Ishikawa (cell line): ENCODE data around the gene PSMB1.

Experiments used
- CEBPB ChIP-seq: IDR thresholded peaks from 2 replicates; pipeline ENCODE4 v1.6.1; 2012
- CREB1 ChIP-seq: IDR thresholded peaks from 2 replicates; pipeline ENCODE4 v1.6.1; 2012; ENCODE audit warnings: low read depth
- EGR1 ChIP-seq: IDR thresholded peaks from 2 replicates; pipeline ENCODE4 v1.6.1; 2012
- EP300 ChIP-seq: IDR thresholded peaks from 2 replicates; pipeline ENCODE4 v1.6.1; 2012; ENCODE audit warnings: borderline replicate concordance
- FOXM1 ChIP-seq: IDR thresholded peaks from 2 replicates; pipeline ENCODE4 v1.6.1; 2012; ENCODE audit warnings: low read depth, borderline replicate concordance
- MAX ChIP-seq: IDR thresholded peaks from 2 replicates; pipeline ENCODE4 v1.6.1; 2012
- NFIC ChIP-seq: IDR thresholded peaks from 2 replicates; pipeline ENCODE4 v1.6.1; 2012
- RAD21 ChIP-seq: IDR thresholded peaks from 2 replicates; pipeline ENCODE4 v1.6.1; 2012; ENCODE audit warnings: low read depth
- TAF1 ChIP-seq: IDR thresholded peaks from 2 replicates; pipeline ENCODE4 v1.6.1; 2012; ENCODE audit warnings: low read depth, mild to moderate bottlenecking
- TCF12 ChIP-seq: IDR thresholded peaks from 2 replicates; pipeline ENCODE4 v1.6.1; 2012; ENCODE audit warnings: low read depth
- TEAD4 ChIP-seq: IDR thresholded peaks from 2 replicates; pipeline ENCODE4 v1.6.1; 2012
- YY1 ChIP-seq: IDR thresholded peaks from 2 replicates; pipeline ENCODE4 v1.6.1; 2012; ENCODE audit warnings: low read depth
- ZBTB7A ChIP-seq: IDR thresholded peaks from 2 replicates; pipeline ENCODE4 v1.6.1; 2012; ENCODE audit warnings: low read depth
- TF ChIP-seq, protein P1 (sequence below): IDR thresholded peaks from 2 replicates; pipeline ENCODE4 v1.6.1; 2012
- TF ChIP-seq, protein P2 (sequence below): IDR thresholded peaks from 2 replicates; pipeline ENCODE4 v1.6.1; 2012; ENCODE audit warnings: low read depth, mild to moderate bottlenecking

The PSMB1 gene

GRCh38 chr6:170554796-170555137, 1.7 kb upstream of the PSMB1 start:
- TF ChIP-seq, protein P1, sequence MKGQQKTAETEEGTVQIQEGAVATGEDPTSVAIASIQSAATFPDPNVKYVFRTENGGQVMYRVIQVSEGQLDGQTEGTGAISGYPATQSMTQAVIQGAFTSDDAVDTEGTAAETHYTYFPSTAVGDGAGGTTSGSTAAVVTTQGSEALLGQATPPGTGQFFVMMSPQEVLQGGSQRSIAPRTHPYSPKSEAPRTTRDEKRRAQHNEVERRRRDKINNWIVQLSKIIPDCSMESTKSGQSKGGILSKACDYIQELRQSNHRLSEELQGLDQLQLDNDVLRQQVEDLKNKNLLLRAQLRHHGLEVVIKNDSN: no peak
- TF ChIP-seq CREB1 (no peak), ZBTB7A (no peak), RAD21 (no peak), NFIC (no peak), TCF12 (no peak), TAF1 (no peak), EGR1 (no peak), TEAD4 (no peak), CEBPB (no peak)
- TF ChIP-seq, protein P2, sequence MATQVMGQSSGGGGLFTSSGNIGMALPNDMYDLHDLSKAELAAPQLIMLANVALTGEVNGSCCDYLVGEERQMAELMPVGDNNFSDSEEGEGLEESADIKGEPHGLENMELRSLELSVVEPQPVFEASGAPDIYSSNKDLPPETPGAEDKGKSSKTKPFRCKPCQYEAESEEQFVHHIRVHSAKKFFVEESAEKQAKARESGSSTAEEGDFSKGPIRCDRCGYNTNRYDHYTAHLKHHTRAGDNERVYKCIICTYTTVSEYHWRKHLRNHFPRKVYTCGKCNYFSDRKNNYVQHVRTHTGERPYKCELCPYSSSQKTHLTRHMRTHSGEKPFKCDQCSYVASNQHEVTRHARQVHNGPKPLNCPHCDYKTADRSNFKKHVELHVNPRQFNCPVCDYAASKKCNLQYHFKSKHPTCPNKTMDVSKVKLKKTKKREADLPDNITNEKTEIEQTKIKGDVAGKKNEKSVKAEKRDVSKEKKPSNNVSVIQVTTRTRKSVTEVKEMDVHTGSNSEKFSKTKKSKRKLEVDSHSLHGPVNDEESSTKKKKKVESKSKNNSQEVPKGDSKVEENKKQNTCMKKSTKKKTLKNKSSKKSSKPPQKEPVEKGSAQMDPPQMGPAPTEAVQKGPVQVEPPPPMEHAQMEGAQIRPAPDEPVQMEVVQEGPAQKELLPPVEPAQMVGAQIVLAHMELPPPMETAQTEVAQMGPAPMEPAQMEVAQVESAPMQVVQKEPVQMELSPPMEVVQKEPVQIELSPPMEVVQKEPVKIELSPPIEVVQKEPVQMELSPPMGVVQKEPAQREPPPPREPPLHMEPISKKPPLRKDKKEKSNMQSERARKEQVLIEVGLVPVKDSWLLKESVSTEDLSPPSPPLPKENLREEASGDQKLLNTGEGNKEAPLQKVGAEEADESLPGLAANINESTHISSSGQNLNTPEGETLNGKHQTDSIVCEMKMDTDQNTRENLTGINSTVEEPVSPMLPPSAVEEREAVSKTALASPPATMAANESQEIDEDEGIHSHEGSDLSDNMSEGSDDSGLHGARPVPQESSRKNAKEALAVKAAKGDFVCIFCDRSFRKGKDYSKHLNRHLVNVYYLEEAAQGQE: no peak

- peak; percentile 79 for TF ChIP-seq TAF1
- TF ChIP-seq EGR1: no peak
- peak; percentile 97 for TF ChIP-seq CREB1
- TF ChIP-seq, protein P1: 0 out of 2 replicates have a peak, but pooled peaks have one; percentile 23
- TF ChIP-seq MAX: peak; percentile 79
- TF ChIP-seq RAD21: no peak
- TF ChIP-seq EP300: 0 out of 2 replicates have a peak, but pooled peaks have one; percentile 23
- TF ChIP-seq YY1: peak; percentile 82
- peak; percentile 70 for TF ChIP-seq TCF12
- TF ChIP-seq CEBPB: no peak
- peak; percentile 7; the same call in 1 of the 2 replicates for TF ChIP-seq NFIC
- TF ChIP-seq ZBTB7A: no peak
- TF ChIP-seq, protein P2: no peak
- TF ChIP-seq TEAD4: no peak
Measured at GRCh38 chr6:170554013-170554795, 1.1 kb upstream of the PSMB1 start, which contains the start of gene TBP. Gene TBP, plus strand, starts transcription at chr6:170554369. Its CDS starts 2,661 bp downstream, at chr6:170557030.

DNA sequence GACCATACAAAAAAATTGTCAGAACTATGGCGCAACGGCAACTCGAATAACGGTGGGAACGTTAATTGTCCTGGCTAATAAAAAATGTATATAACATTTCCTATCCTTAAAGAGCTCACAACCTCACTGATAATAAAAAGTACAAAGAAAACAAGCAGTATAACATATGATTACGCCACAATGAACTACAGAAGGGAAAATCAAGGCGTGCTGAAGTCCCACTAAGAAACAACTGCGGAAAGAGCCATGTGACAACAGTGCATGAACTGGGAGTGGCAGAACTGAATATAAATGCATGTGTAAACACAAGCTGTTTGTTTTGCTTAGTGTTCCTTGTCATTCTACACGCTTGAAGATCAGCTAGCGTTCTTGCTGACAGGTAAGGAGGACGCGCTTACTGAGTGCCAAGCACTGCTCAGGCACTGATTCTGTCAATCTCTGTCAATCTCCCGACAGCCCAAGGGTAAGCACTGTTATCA, 466 bp upstream of the PSMB1 start:
- TF ChIP-seq, protein P1: no peak; the same call in 1 of the 2 replicates
- TF ChIP-seq FOXM1 (no peak), CREB1 (no peak), NFIC (no peak), TEAD4 (no peak), TAF1 (no peak), YY1 (no peak), TCF12 (no peak), EP300 (no peak), MAX (no peak), EGR1 (no peak), RAD21 (no peak), ZBTB7A (no peak), CEBPB (no peak)
- TF ChIP-seq, protein P2: no peak

- no peak for TF ChIP-seq TCF12
- TF ChIP-seq ZBTB7A: no peak
- no peak for TF ChIP-seq EP300
- no peak for TF ChIP-seq RAD21
Measured at GRCh38 chr6:170545405-170545804, 7.7 kb downstream of the PSMB1 start.
